IPS-11a (cell line): Measurements from ENCODE around the gene NEDD4.
"Not testable (repeated sequence)": the region's sequence is repeated elsewhere in the genome, so short reads cannot be mapped to it uniquely, and the experiment has no call there.

Experiments
- H3K4me3 ChIP-seq: one replicate; pipeline ENCODE4 v1.5.1; 2013; ENCODE audit warnings: low read depth, low read length, control low read depth

Gene NEDD4

DNA sequence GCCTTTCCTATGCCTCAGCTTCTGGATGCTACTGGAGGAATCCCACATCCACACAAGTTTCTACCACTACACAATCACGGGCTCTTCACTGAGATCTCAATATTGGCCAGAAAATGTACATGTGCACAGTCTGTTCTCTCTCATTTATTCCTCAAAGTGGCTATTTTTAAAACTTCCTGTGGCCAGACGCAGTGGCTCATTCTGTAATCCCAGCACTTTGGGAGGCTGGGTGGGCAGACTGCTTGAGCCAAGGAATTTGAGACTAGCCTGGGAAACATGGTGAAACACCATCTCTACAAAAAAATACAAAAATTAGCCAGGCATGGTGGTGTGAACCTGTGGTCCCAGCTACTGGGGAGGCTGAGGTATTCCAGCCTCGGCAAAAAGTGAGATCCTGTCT is 159.1 kb downstream of the NEDD4 start:
- H3K4me3 ChIP-seq, result no peak overlapping the region

GRCh38 chr15:55829826-55830225 is 163.6 kb downstream of the NEDD4 start:
- no peak overlapping the region for H3K4me3 ChIP-seq

DNA sequence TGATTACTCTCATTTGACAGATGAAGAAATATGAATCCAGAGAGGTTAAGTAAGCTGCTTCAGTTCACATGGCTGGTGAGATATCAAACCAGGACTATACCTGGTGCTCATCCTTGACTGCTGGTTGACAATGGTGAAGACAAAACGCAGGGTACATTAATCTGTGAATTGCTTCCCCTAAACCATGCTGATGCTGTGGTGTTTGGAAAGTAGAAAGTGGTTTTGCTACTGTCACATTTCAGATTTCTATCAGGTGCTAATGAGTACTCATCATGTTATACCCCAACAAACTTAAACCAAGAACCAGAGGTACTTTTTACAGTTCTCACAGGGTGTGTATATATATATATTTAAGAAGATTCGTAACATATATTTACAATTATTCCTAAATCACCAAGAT is 165.5 kb downstream of the NEDD4 start:
- no peak overlapping the region for H3K4me3 ChIP-seq

DNA sequence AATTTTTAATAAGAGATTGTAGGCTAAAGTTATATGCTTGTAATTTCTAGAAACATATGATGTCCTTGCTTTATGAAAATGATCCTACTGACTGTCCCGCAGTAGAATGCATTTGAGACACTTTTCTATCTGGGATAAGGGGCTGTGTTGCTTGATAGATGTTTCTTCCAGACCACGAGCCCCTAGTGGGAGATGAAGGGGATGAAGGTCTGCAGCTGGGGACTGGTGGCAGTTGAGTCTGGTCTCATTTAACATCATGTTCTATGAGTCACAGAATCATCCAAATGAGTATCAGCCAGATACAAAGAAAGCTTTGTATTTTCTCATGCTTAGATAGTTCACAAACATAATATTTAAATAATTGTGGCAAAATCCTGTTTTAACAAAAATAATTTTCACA is 166.2 kb downstream of the NEDD4 start:
- no peak overlapping the region for H3K4me3 ChIP-seq

GRCh38 chr15:55824857-55825613 is 168.4 kb downstream of the NEDD4 start:
- H3K4me3 ChIP-seq, result no peak overlapping the region

DNA sequence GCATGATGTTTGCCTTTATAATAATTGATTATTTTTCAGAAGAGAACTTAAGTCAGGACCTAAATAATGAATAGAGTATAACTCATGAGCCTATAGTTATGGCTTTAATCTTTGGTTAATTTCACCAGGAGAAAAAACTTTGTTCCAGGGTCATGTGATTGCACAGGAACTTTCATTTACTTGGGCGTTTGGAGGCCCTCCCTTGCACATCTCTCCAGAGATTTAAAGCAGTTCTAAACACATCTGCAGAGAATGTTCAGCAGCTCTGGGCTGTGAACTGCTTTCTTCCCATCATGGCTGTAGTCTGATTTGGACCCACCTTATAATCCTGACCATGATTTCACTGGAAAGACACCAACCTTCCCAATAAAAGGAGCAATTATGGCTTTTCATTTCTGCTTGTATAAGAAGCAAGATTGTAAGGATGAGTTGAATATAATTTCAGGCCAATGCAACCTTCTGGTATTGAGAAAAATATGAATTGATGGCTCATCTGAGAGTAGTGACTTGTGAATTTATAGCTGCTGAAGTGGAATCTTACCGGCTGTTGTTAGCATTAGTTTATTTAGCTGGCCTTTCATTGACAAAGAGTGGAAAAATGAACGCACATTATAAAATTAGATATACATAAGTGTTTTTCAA is 169.6 kb downstream of the NEDD4 start:
- H3K4me3 ChIP-seq, result no peak overlapping the region

DNA sequence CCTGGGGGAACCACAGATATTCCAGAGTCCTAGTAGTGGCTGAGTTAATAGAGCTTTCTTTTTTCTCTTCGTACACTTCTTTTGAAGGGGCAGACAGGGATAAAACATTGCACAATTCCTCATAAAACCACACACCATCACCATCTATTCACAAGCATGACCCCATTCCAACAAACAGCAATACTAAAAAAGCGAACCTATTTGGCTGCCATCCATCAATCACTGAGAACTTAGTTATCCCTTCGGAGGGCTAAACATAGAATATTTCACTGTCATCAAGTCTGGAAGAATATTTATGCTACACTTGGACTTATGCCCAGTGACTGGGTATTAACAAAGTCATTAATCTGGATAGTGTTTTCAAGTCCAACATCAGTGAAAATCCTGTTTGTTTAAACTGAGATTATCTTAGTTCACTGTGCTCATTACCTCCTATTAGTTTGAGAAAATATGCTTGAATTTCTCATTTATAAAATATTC is 170.2 kb downstream of the NEDD4 start:
- H3K4me3 ChIP-seq, result no peak overlapping the region

DNA sequence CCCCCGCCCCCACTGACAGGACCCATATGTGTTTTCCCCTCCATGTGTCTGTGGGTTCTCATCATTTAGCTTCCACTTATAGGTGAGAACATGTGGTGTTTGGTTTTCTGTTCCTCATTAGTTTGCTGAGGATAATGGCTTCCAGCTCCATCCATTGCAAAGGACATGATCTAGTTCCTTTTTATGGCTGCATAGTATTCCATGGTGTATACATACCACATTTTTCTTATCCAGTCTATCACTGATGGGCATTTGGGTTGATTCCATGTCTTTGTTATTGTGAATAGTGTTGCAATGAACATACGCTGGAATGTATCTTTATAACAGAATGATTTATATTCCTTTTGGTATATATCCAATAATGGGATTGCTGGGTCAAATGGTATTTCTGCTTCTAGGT is 171.7 kb downstream of the NEDD4 start:
- not testable (repeated sequence) for H3K4me3 ChIP-seq

- no peak overlapping the region for H3K4me3 ChIP-seq
Measured at GRCh38 chr15:55820043-55820442, 173.4 kb downstream of the NEDD4 start.

DNA sequence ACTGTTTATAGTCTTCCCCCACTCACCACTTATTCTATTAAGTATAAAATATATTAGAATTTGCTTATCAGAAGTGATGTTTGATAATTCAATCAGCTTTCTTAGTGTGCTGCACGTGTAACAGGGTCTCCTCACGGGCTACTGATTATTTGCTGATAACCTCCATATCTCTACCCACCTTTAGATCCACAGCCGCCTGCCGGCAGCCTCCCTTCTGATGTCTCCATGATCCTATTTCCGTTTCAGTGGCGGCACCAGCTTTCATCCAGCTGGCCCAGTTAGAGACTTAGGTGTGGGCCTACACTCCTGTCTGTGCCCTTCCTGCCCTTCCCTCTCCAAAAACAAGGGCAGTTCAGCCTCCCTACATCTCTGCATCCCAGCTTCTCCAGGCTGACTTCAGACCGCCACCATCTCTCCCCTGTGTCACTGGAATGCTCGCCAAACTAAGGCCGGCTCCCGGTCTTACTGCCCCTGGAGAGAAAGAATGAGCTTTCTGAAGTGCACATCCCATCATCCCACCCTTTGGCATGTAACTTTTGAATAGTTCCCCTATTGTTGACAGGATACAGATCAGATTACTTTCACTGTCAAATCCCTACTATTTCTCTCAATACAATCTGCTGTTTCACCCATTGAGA is 173.9 kb downstream of the NEDD4 start:
- H3K4me3 ChIP-seq, result no peak overlapping the region

DNA sequence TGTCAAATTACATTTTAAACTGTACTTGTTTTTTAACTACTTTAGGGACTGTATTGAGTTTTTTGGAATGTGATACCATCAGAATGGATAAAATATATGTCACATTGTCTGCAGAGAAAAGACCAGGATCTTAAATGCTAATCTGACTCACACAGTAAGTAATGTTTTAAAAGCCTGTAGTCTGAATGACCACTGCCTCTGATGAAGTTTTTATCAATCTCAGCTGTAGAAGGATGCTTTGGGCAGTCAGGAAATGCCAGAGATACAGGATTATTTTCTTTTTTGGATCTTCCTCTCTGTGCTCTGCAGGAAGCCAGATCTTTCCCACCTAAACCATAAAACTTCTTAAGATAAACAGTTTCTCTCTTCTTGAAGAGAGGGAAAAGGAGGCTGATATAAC is 177.4 kb downstream of the NEDD4 start:
- no peak overlapping the region for H3K4me3 ChIP-seq

- H3K4me3 ChIP-seq, result no peak overlapping the region
Measured at GRCh38 chr15:55802600-55803376, 190.6 kb downstream of the NEDD4 start.

- H3K4me3 ChIP-seq, result no peak overlapping the region
Measured at GRCh38 chr15:55800216-55800615, 193.2 kb downstream of the NEDD4 start.

- no peak overlapping the region for H3K4me3 ChIP-seq
Measured at GRCh38 chr15:55799291-55800212, 193.9 kb downstream of the NEDD4 start.

DNA sequence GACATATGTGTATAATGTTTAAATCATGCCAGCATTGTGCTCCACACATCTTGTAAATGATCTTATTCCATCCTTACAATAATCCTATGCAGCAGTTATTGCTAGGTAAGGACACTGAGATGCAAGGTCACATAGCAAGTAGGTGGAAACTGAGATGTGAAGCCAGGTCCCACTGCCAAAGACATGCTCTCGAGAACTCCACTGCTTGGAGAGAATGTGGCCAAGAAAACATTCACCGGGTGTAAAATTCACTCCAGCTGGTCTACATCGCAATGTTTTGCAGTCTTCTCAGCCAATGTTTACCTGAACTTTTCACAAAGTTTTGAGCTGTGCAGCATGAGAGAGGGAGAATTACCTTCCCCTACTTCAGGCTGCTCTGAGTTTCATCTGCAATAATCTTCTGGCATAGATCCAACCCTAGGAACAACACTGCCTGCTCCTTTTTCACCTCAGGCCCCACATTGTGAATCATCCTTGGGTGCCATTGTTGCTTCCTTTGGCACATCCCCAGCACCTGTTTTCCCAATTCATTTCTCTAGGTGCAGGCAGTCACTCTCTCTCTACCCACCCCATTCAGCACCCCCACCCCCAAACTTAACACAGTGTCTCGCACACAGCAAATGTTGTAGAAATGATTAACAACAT is 197.0 kb downstream of the NEDD4 start:
- H3K4me3 ChIP-seq, result no peak overlapping the region

DNA sequence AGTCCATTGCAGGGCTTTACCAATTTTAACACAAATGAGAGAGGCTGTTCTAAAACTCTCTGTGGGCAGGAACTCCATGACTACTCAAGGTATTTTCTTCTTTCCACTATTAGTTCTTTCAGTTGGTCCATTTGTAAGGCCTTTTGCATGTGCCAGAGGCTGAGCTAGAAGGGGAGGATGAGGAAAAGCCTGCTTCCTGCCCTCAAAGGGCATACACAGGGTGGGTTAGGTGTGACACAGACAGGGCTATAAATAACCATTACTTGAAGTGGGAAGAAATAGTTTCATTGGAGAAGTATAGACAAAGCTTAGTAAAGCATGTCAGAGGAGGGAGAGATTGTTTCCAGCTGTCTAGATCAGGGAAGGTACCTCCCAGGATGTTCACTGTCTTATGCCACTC is 198.4 kb downstream of the NEDD4 start:
- no peak overlapping the region for H3K4me3 ChIP-seq

DNA sequence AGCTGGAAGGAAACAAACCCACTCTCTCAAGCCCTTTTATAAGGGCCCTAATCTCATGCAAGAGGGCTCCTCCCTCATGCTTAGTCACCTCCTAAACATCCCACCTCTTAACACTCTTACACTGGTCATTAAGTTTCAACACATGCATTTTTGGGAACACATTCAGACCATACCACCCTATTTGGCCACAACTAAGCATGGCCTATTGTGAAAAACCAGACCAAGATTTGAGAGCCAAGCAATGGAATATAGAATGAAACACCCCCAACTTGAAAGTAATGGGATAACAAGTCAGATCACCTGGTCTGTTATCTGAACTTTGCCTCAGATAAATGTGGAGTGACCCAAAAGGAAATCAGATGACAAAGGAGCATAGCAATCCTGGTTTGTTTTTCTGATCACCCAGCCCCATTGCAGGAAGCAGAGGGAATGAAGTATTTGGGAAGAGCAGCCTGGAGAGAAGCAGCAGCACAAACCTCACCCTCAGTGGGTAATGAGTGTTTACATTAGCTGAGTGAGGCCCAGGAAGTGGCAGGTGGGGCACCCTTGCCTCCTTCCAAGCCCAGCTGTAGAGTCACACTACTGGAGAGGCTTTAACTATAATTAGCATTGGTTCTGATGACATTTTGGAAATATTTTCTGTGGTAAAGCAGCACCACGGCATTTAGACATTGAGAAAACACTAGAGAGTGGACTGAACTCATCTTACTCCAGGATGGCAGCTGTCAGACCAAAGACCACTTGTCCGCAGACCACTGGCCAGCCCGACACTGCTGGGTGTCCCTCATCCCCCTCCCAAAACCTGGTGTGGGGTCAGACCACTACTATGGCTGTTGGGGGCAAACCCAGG is 201.6 kb downstream of the NEDD4 start:
- H3K4me3 ChIP-seq, result no peak overlapping the region

DNA sequence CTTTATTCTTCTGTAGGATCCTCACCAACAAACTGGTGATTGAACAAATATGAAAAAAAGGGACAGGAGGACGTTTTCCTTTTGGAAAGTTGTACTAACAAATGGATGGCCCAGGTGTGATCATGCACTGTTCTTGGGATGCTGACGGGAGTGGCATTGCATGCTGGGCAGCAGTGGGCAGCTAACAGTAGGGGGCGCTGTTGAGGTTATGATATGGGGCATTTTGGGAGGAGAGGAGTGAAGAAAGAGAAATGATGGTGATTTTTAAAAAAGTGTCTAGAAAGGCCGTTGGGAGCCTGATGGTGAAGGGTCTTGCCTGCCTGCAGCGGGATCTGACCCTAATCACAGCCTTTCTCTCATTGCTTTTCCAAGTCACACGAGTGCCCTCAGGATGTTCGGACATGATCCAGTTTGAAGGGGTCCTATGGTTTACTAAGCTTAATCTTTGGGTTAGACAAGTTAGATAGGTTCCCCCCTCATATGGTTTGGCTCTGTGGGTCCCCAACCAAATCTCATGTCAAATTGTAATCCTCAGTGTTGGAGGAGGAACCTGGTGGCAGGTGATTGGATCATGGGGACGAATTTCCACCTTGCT is 204.2 kb downstream of the NEDD4 start:
- no peak overlapping the region for H3K4me3 ChIP-seq
